Activated CD8-positive, alpha-beta T cell treated with anti-CD3 and anti-CD28 coated beads, Interleukin-2, amount 10 ng/mL, durations not matched to agents 7 days and 5 days (primary cell): ENCODE results near the gene RNF208. TPM values are rescaled to one million over a fixed set of nuclear protein-coding genes. Genes with fewer than 3 reads are reported as not detected.

Experiments
- ATAC-seq: fragments of 150-1000 bp; cut with Tn5 transposase; one replicate; pipeline ENCODE4 v1.10.0; 2021; ENCODE audit warnings: moderate library complexity
- CTCF ChIA-PET: fragments of 350-600 bp; sonication (Branson Sonifier 250); formaldehyde crosslinking; loops from one replicate; lab custom pipeline; 2021; ENCODE audit warnings: antibody characterized with exemption; lab: Charles Lee
- POLR2A ChIA-PET: fragments of 350-600 bp; sonication (Branson Sonifier 250); formaldehyde crosslinking; loops from one replicate; lab custom pipeline; 2021; ENCODE audit warnings: antibody characterized with exemption; lab: Charles Lee
- DNase-seq: peaks from one replicate; pipeline ENCODE4 v3.0.0-alpha.2; 2020
- H3K27ac Mint-ChIP-seq: one replicate; pipeline ENCODE4 v1.8.0; 2021; ENCODE audit warnings: mild to moderate bottlenecking, mixed read lengths
- H3K27me3 Mint-ChIP-seq: one replicate; pipeline ENCODE4 v1.8.0; 2021; ENCODE audit warnings: low read depth, mixed read lengths
- H3K36me3 Mint-ChIP-seq: one replicate; pipeline ENCODE4 v1.8.0; 2021; ENCODE audit warnings: low read depth, mixed read lengths
- H3K4me1 Mint-ChIP-seq: one replicate; pipeline ENCODE4 v1.8.0; 2021; ENCODE audit warnings: low read depth, mixed read lengths
- H3K4me3 Mint-ChIP-seq: one replicate; pipeline ENCODE4 v1.8.0; 2021; ENCODE audit warnings: mild to moderate bottlenecking, mixed read lengths
- H3K9me3 Mint-ChIP-seq: one replicate; pipeline ENCODE4 v1.8.0; 2022; ENCODE audit warnings: mixed read lengths; ENCODE audit not compliant: insufficient read depth
- total RNA-seq, 2 experiments: library from RNA; stranded (reverse); gene quantifications; one replicate each; pipeline ENCODE4 v1.2.3, GENCODE V29; 2021

Gene RNF208
- total RNA-seq, 2 experiments from 2014 or later, result 3.6 to 4.5 TPM

DNA sequence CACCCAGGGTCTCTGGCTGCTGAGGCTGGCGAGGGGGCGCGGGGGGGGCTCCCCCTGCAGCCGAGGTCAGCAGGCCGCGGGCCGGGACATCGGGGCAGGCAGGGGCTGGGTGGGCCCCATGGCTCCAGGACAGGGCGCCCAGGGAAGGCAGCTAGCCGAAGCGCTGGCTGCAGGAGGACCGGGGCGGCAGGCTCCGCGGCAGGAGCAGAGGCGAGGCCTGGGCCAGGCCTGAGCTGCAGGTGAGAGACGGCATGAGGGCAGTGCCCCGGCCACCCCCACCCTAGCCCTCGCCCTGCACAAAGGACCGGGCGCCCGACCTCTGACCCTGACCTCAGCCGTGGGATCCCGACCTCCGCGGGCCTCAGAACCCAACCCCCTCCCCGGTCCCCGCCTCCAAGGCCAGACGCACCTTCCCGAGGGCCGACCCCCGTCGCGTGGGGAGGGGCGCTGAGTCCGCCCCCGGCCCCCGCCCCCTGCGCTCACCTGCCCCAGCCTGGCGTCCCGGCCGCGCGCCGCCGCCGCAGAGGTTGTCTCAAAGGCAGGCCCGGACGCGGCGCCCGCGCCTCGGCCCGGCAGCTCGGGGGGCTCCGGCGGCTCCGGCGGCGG, 431 bp downstream of the RNF208 start:
- ATAC-seq (no peak), DNase-seq (no peak)
- Mint-ChIP-seq H3K36me3 (no peaks in the 10 kb centered on the region), H3K9me3 (no peaks in the 10 kb centered on the region), H3K27ac (no peak overlapping the region), H3K4me3 (peak overlapping the region; percentile 36), H3K4me1 (peaks cover 16% of the 10 kb centered on the region), H3K27me3 (no peaks in the 10 kb centered on the region)
- CTCF ChIA-PET, result no interaction called here
- POLR2A ChIA-PET, result interaction anchor here (1.4 to 3.7 kb wide), 4 partner anchors 15 to 33 kb away, joined by 4 to 28 read pairs (median 9); partner anchors contain the start of genes ANAPC2, NDOR1, SSNA1 and TMEM203

DNA sequence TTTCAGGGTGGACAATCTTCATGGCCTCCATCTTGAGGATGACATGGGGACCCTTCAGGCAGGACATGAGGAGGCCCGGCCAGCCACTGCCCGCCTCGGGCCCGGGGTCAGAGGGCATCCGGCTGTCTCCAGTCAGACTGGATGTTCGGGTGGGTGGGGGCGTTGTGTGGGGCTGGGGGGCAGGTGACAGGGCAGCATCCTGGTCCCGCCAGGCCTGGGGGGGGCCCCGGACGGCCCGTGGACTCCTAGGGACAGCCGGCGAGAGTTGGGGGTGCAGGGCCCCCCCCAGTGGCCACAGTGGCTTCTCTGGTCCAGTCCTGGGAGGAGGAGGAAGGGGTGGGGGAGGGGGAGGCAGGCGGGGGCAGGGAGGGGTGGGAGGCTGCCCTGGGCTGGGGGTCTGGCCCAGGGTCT, 940 bp downstream of the RNF208 start:
- Mint-ChIP-seq H3K4me1 (peaks cover 16% of the 10 kb centered on the region), H3K4me3 (peak overlapping the region; percentile 55), H3K9me3 (no peaks in the 10 kb centered on the region), H3K36me3 (no peaks in the 10 kb centered on the region), H3K27me3 (no peaks in the 10 kb centered on the region), H3K27ac (no peak overlapping the region)
- ChIA-PET CTCF (no interaction called here), POLR2A (interaction anchor here (2.1 kb wide), 1 partner anchor 19 kb away, joined by 6 read pairs; the partner anchor contains the start of gene TUBB4B)
- no peak for DNase-seq
- no peak for ATAC-seq

DNA sequence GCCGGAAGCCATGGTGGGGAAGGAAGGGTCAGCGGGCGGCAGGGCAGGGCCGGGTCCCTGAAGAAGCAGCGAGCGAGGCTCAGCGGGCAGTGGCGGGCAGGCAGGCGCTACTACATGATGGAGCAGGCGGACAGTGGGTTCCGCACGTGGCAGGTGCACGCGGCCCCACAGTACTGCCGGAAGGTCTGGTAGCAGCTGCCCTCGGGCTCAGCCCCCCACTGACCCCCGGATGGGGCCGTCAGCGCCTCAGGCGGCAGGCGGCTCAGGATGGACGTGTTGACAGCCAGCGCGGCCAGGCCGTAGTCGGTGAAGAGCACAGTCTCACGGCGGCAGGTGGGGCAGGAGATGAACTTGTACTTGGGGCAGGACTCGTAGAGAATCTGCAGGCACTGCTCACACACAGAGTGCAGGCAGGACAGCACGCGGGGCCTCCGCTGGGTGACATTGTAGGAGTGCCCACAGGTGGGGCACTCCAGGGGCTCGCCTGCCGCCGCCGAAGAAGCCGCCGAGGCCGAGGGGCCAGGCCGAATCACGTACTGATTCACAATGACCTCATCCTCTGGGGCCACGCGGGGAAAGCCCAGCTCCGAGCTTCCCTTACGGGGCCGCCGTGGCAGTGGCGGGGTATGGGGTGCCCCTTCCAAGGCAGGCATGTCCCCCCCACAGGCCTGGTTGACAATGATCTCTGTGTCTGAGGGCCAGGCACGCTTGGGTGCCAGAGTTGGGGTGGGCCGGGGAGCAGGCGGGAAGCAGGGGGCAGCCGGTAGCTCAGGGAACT, 1.5 kb downstream of the RNF208 start:
- H3K4me3 Mint-ChIP-seq, result peak overlapping the region; percentile 55
- H3K9me3 Mint-ChIP-seq, result no peaks in the 10 kb centered on the region
- peaks cover 16% of the 10 kb centered on the region for H3K4me1 Mint-ChIP-seq
- H3K27ac Mint-ChIP-seq, result no peak overlapping the region
- DNase-seq (no peak), ATAC-seq (no peak)
- ChIA-PET POLR2A (interaction anchor here (1.5 to 2.1 kb wide), 3 partner anchors 16 to 20 kb away, joined by 4 to 6 read pairs (median 5); partner anchors contain the start of genes TPRN and TUBB4B), CTCF (no interaction called here)
- H3K27me3 Mint-ChIP-seq, result no peaks in the 10 kb centered on the region
- H3K36me3 Mint-ChIP-seq, result no peaks in the 10 kb centered on the region

DNA sequence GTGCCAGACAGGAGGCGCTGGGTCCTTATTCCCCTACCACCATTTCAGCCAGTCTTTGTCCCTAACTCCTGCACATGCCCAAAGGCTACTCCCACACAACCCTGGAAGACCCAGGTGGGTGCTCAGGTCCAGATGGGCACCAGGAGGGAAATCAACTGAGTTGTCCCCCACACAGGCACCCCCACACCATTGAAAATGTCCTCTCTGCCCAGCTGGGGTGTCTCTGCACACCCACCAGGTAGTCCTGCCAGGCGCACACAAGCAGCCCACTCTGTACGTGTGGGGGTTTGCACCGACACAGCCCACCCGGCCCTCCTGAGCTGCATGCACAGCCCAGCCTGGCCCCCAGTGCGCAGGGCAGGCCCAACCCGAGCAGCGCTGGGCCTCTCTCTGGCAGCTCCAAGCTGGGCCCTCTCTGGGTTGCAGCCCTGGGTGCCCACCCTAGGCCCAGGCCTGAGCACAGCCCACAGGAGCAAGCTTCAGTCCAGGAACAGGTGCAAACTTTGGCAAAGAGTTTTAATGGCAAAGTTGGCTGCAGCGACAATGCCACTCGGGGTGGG, 2.2 kb downstream of the RNF208 start:
- H3K4me1 Mint-ChIP-seq, result peaks cover 9% of the 10 kb centered on the region
- H3K27me3 Mint-ChIP-seq, result no peaks in the 10 kb centered on the region
- POLR2A ChIA-PET, result interaction anchor here (1.5 to 2.1 kb wide), 3 partner anchors 15 to 21 kb away, joined by 4 to 6 read pairs (median 5); partner anchors contain the start of genes TPRN and TUBB4B
- ATAC-seq, result no peak
- no peaks in the 10 kb centered on the region for H3K36me3 Mint-ChIP-seq
- CTCF ChIA-PET, result interaction anchor here (1.4 kb wide), 1 partner anchor 31 kb away, joined by 5 read pairs; the partner anchor contains the start of genes ANAPC2 and SSNA1
- H3K4me3 Mint-ChIP-seq, result no peak overlapping the region
- no peak for DNase-seq
- no peak overlapping the region for H3K27ac Mint-ChIP-seq
- H3K9me3 Mint-ChIP-seq, result no peaks in the 10 kb centered on the region

DNA sequence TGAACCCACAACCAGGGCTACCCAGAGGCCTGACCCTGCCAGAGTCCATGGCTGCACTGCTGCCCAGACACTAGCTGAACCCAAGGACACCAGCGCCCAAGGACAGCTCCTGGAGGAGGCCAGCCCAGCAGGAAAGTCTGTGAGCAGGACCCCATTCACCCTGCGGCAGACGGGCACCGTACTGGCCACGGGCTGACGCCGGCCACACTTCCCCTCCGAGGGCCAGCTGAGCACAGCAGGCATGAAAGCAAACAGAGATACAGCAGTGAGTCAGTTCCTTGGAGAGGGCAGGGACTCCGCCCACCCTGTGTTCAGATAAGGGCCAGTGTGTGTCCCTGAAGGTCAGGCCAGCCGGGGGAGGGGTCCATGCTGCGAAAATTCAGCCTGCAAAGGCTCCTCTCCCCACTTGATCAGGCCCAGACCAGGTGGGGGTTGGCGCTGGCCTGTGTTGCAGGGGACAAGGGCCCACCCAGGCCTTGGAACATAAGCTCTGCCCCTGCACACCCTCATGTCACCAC, 3.2 kb downstream of the RNF208 start:
- no peak for ATAC-seq
- no peak overlapping the region for H3K27ac Mint-ChIP-seq
- POLR2A ChIA-PET, result interaction anchor here (1.5 kb wide), 1 partner anchor 14 kb away, joined by 4 read pairs; no protein-coding TSS in a partner anchor
- no peaks in the 10 kb centered on the region for H3K9me3 Mint-ChIP-seq
- H3K4me3 Mint-ChIP-seq, result no peak overlapping the region
- H3K4me1 Mint-ChIP-seq, result peaks cover 7% of the 10 kb centered on the region
- CTCF ChIA-PET, result interaction anchor here (1.4 kb wide), 1 partner anchor 30 kb away, joined by 5 read pairs; the partner anchor contains the start of genes ANAPC2 and SSNA1
- H3K36me3 Mint-ChIP-seq, result no peaks in the 10 kb centered on the region
- no peaks in the 10 kb centered on the region for H3K27me3 Mint-ChIP-seq
- no peak for DNase-seq

DNA sequence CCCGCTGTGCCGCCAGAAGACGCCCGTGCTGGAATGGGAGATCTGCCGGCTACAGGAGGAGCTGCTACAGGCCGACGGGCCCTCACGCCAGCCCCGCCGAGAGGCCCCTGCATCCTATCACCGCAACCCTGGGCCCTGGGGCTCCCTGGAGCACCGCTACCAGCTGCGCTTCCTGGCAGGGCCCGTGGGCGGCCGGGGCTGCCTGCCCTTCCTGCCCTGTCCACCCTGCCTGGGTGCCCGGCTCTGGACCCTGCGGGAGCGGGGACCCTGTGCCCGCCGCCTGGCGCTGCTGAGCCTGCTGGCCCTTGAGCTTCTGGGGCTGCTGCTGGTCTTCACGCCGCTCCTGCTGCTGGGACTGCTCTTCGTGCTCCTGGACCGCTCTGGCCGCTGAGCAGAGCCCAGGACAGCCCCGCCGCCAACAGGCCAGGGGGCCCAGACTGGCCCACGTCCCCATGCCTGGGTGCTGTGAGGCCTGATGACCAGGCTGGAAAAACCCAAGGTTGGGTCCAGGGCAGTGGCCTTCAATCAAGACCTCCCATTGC, 3.8 kb downstream of the RNF208 start:
- DNase-seq, result no peak
- ChIA-PET CTCF (interaction anchor here (1.4 kb wide), 1 partner anchor 29 kb away, joined by 5 read pairs; the partner anchor contains the start of genes ANAPC2 and SSNA1), POLR2A (no interaction called here)
- H3K9me3 Mint-ChIP-seq, result no peaks in the 10 kb centered on the region
- peaks cover 7% of the 10 kb centered on the region for H3K4me1 Mint-ChIP-seq
- no peak overlapping the region for H3K27ac Mint-ChIP-seq
- no peaks in the 10 kb centered on the region for H3K27me3 Mint-ChIP-seq
- no peaks in the 10 kb centered on the region for H3K36me3 Mint-ChIP-seq
- H3K4me3 Mint-ChIP-seq, result no peak overlapping the region
- no peak for ATAC-seq

DNA sequence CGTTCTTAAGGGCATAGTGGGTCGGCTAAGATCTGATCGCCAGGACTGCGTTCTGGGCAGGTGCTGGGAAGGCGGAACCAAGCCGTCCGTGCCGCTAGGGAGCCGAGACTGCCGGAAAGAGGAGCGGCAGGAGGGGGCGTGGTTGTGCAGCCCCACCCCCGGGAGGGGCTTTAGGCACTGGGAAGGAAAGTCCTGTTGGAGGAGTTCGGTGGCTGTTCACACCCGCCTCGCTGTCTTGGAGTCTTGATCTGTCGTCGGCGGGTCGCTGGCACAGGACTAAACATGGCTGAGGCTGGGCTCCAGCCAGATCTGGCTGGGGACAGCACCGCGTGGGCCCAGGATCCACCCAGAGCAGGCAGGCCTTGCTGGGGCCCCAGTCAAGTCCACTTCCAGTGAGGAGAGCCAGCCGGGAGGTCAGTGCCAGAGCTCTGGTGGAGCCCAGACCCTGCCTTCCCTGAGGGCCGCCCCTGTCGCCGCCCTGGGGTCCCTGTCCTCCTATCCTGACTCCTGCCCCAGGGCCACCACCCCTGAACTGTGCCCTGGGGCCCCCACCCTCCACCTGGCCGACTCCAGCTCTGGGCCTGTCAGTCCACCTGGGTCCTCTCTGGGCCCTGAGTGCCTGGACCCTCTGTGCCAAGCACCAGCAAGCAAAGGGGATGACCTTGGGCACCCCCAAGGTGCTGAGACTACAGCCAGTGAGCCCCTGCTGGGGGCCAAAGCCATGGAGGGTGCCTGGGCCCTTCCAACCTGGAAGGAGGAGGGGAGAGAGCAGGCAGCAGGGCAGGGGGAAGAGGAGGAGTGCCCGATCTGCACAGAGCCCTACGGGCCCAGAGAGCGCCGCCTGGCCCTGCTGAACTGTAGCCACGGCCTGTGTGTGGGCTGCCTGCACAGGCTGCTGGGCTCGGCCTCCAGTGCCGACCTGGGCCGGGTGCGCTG, 4.5 kb downstream of the RNF208 start:
- H3K27me3 Mint-ChIP-seq, result no peaks in the 10 kb centered on the region
- no peak for ATAC-seq
- CTCF ChIA-PET, result no interaction called here

DNA sequence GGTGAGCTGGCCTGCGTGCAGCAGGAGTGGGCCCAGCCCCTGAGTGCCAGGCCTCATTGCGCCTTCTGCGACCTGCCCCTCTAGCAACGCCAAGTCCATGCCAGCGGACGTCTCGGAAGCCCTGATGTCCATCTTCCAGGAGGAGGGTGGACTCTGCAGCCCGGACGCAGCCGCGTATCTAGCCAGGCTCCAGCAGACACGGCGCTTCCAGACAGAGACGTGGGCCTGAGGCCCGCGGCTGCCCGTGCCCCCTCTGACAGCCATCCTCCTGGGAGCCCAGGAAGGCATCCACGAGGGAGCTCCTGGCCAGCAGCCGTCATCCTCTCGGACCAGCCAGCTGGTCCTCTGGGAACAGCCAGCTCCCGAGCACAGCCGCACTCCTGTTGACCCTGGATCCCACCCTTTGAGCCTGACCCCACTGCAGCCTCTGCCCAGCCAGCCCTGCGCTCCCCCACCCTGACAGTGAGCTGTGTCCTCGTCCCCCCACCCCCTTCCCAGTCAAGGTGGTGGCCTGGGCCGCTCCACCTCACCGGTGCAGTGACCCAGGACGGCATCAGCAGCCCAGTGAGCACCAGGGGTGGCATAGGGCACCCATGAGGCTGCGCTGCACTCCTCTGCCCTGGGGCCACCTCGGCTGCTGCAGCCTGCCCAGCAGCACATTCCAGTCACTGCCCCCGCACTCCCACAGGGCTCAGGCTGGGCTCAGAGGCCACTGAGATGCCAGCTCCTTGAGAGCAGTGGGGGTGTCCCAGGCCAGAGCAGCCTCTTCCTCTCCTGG, 5.7 kb downstream of the RNF208 start:
- ChIA-PET CTCF (no interaction called here), POLR2A (interaction anchor here (1.1 to 1.5 kb wide), 4 partner anchors 9 to 25 kb away, joined by 3 to 5 read pairs (median 4); partner anchors contain the start of genes TPRN and TUBB4B)
- H3K4me3 Mint-ChIP-seq, result no peak overlapping the region
- no peaks in the 10 kb centered on the region for H3K36me3 Mint-ChIP-seq
- no peaks in the 10 kb centered on the region for H3K9me3 Mint-ChIP-seq
- H3K27me3 Mint-ChIP-seq, result no peaks in the 10 kb centered on the region
- no peak overlapping the region for H3K27ac Mint-ChIP-seq
- no peak for ATAC-seq
- peaks cover 2% of the 10 kb centered on the region for H3K4me1 Mint-ChIP-seq
- DNase-seq, result no peak

More for the DNA sequence above, 4.5 kb downstream of the RNF208 start:
- POLR2A ChIA-PET, result interaction anchor here (1.4 to 1.5 kb wide), 2 partner anchors 10 to 14 kb away, joined by 4 read pairs; no protein-coding TSS in a partner anchor
- H3K27ac Mint-ChIP-seq, result no peak overlapping the region
- peaks cover 2% of the 10 kb centered on the region for H3K4me1 Mint-ChIP-seq
- no peak overlapping the region for H3K4me3 Mint-ChIP-seq
- no peaks in the 10 kb centered on the region for H3K36me3 Mint-ChIP-seq
- no peaks in the 10 kb centered on the region for H3K9me3 Mint-ChIP-seq
- DNase-seq, result no peak

DNA sequence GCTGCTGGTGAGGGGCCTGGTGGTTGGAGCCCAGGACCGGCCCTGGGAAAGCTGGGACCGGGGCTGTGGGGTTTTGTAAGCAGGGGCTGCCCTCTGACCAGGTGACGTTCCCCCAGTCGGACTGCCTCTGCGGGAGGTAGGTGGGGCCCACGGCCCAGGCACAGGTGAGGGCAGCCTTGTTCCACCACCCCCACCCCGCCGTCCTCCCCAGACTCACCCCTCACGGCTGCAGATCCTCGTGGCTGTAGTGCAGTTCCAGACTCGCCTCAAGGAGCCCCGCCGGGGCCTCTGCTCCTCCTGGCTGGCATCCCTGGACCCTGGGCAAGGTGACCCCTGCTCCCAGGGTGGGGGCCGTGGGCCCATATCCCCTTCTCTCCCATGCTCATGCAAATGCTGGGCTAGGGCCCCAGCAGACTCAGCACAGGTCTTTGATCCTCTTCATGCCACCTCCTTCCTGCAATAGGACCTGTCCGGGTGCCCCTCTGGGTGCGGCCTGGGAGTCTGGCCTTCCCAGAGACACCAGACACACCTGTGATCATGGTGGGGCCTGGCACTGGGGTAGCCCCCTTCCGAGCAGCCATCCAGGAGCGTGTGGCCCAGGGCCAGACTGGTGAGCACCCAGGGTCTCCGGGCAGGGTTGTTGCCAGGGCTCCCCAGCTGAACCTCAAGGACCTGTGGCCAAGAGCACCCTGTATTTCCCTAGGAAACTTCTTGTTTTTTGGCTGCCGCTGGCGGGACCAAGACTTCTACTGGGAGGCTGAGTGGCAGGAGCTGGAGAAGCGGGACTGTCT, 6.6 kb downstream of the RNF208 start:
- no peak overlapping the region for H3K4me3 Mint-ChIP-seq
- POLR2A ChIA-PET, result interaction anchor here (1.1 to 1.5 kb wide), 4 partner anchors 11 to 26 kb away, joined by 3 to 5 read pairs (median 4); partner anchors contain the start of genes TPRN and TUBB4B
- H3K27me3 Mint-ChIP-seq, result no peaks in the 10 kb centered on the region
- no peak for ATAC-seq
- H3K27ac Mint-ChIP-seq, result no peak overlapping the region
- H3K9me3 Mint-ChIP-seq, result no peaks in the 10 kb centered on the region
- DNase-seq, result no peak
- CTCF ChIA-PET, result no interaction called here
- H3K4me1 Mint-ChIP-seq, result no peaks in the 10 kb centered on the region
- peaks cover 4% of the 10 kb centered on the region for H3K36me3 Mint-ChIP-seq
